Activated CD4-positive, alpha-beta T cell treated with anti-CD3 and anti-CD28 coated beads, Interleukin-2, Interleukin-4, amounts not matched to agents 100 ng/mL and 50 ng/mL, durations not matched to agents 16 hours and 8 hours (primary cell): Measurements from ENCODE around the gene GRM5.
A peak's percentile ranks its signal among the peaks of the same experiment; 100 is the strongest.
"Not testable (repeated sequence)": the region's sequence is repeated elsewhere in the genome, so short reads cannot be mapped to it uniquely, and the experiment has no call there.

Experiments
- DNase-seq: peaks from one replicate; pipeline ENCODE4 v3.0.0-alpha.2; 2020; ENCODE audit warnings: low spot score

GRM5 gene

DNA sequence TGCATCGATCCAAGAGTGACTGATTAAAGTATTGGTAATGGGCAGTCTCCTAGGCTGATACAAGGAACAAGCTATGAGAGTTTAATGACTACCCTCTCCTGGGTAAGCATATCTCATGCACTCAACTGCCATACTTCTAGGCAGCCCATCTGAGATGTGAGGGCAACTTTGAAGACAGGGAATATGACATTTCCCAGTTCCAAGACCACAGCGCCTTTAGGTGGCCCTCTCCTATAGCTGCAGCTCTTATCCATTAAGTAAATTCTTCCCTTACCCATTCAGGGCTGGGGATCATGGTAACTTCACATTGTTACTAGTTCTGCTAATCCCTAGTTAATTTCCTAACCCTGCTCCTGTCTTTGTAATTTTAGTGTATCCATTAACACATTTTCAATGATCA, 570.9 kb downstream of the GRM5 start:
- DNase-seq: no peak

GRCh38 chr11:88491674-88492073, 574.1 kb downstream of the GRM5 start:
- DNase-seq: no peak

GRCh38 chr11:88489030-88489429, 576.8 kb downstream of the GRM5 start:
- DNase-seq: no peak

DNA sequence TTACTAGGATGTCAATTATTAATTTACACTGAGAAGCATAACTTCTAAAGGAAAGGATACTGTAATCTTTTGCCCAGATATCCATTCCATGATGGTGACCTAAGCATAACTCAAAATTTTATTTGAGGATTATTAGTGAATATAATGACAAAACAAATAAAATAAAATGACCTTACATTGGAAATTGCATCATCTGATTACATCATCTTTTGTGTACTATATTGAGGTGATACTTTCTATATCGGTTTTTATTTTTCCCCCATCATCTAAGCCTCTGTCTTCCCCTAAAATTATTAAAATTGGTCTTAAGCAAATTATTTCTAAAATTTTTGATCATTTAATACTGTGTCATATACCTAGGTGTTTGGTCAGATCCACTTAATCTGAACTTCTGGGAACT, 578.1 kb downstream of the GRM5 start:
- DNase-seq: no peak

DNA sequence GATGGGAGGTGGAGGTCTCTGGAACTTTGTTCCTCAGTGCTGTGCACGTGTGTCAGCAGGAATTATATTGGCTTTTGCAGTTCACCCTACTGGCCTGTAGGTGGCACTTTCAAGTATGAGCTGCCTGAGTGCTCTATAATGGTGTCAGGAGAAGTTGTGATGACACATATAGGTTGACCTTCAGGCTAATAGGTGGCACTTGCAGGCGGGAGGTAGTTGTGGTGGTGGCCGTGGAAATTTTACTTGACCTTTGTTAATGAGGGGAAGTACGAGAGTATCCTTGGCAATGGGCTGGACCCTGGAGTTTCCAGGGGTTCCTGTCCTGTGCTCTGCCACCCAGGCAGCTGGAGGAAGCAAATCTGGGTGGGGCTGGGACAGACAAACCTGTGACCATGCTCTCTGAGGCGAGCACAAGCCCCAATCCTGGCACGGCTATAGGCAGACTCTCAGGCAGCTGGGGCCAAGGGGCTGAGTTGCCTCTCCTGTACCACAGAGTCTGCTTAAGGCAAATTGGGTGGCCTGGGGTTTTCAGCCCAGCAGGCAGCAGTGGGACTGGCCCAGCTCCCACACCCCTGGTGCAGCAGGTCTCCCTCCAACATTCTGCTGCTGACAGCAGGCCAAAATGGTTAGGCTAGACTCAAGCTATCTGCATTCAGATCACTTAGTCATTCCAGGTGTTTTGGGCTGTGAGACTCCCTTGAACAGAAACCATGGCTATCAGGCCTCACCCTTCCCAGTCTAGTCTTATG, 580.7 kb downstream of the GRM5 start:
- DNase-seq: peak; percentile 70

- no peak for DNase-seq
Observed at GRCh38 chr11:88482871-88483301, 582.9 kb downstream of the GRM5 start.

DNA sequence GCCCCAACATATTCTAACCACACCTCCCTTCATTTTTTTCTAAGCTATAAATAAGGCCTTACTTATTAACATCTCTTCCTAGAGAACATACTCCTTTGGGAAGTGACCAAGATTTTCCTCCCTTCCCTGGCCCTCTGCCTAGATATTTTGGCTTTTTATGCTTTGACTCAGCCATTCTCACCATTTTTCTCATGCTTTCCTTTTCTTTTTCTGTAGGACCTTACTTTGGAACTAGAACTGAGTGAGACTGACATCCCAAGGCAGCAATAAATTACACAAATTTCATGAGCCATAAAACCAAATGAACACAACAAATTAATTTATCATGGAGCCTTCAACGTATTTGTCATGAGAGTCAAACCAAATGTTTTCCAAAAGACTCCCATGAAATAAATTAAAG, 585.6 kb downstream of the GRM5 start:
- DNase-seq: no peak

- no peak for DNase-seq
Observed at GRCh38 chr11:88478136-88478815, 587.5 kb downstream of the GRM5 start.

- DNase-seq: no peak
Observed at GRCh38 chr11:88475991-88476418, 589.8 kb downstream of the GRM5 start.

GRCh38 chr11:88474655-88475054, 591.1 kb downstream of the GRM5 start:
- no peak for DNase-seq

- no peak for DNase-seq
Observed at GRCh38 chr11:88469561-88470225, 596.1 kb downstream of the GRM5 start.

DNA sequence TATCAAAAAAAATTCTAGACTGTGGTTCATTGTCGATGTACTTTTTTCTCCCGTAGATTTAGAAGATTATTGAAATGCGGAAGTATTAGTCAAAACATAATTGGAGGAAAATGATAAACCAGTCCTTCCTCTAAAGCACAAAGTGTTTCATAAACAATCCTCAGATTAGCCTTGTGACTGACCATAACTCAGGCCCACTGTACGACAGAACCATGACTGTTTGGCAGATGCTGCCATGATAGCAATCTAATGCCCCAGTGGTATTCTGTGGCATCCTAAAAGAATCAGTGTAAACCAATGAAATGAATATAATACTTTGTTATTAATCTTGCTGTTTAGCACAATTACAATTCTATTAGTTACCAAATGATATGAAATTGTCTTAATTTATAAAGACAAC, 601.3 kb downstream of the GRM5 start:
- DNase-seq: no peak

DNA sequence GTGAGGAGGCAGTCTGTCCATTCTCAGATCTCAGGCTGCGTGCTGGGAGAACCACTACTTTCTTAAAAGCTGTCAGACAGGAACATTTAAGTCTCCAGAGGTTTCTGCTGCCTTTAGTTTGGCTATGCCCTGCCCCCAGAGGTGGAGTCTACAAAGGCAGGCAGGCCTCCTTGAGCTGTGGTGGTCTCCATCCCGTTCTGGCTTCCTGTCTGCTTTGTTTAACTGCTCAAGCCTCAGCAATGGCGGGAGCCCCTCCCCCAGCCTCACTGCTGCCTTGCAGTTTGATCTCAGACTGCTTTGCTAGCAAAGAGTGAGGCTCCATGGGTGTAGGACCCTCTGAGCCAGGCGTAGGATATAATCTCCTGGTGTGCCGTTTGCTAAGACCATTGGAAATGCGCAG, 602.5 kb downstream of the GRM5 start:
- not testable (repeated sequence) for DNase-seq

GRCh38 chr11:88458047-88458446, 607.7 kb downstream of the GRM5 start:
- DNase-seq: not testable (repeated sequence)

DNA sequence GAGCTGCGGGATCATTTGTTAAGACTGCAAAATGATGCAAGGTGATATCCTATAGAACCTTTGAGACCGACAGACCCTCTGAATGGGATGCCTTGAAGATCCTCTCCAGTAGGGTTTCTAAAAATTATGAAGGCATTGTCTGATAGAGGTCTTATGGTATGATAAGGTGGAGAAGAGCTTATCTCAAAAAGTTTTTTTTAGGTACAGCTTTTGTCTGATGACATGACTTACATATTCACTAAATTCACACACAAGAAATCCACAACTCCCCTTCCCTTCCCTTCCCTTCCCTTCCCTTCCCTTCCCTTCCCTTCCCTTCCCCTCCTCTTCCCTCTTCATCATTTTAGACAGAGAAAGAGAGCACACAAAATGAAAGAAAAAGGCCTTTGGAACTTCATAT, 609.8 kb downstream of the GRM5 start:
- DNase-seq: no peak

GRCh38 chr11:88454881-88455280, 610.9 kb downstream of the GRM5 start:
- no peak for DNase-seq
